Measurements from ENCODE around the gene RNF123.

GRCh38 chr3:49769286-49769915 is 80.0 kb downstream of the RNF123 start:
- TF ChIP-seq CREM (IDR thresholded peaks at IDR 0.05; ENCODE audit: low read depth) (no peak), CHD1 (IDR thresholded peaks at IDR 0.05; ENCODE audit: low read depth, low read length) (no peak)
- TF ChIP-seq, protein P1, sequence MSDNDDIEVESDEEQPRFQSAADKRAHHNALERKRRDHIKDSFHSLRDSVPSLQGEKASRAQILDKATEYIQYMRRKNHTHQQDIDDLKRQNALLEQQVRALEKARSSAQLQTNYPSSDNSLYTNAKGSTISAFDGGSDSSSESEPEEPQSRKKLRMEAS (IDR thresholded peaks at IDR 0.05; ENCODE audit: low read depth, low read length): no peak
